Endothelial cell of umbilical vein (primary cell): ENCODE results near the gene TGM3.

ENCODE experiments used
- EZH2 ChIP-seq: IDR thresholded peaks from 2 replicates; pipeline ENCODE4 v1.6.1; 2012; ENCODE audit warnings: borderline replicate concordance, low read depth, mild to moderate bottlenecking, moderate library complexity, low read length, inconsistent platforms; ENCODE audit not compliant: severe bottlenecking
- JUN ChIP-seq: IDR thresholded peaks from 2 replicates; pipeline ENCODE4 v1.6.1; 2011; ENCODE audit warnings: borderline replicate concordance, low read depth; ENCODE audit not compliant: insufficient read length, insufficient read depth
- MYC ChIP-seq: IDR thresholded peaks from one replicate; pipeline ENCODE4 v1.6.1; 2011; ENCODE audit warnings: mild to moderate bottlenecking, low read depth, low read length
- POLR2A ChIP-seq: IDR thresholded peaks from 2 replicates; pipeline ENCODE4 v1.6.1; 2012; ENCODE audit warnings: low read depth, mild to moderate bottlenecking, control low read depth, low read length
- POLR2AphosphoS5 ChIP-seq: IDR thresholded peaks from 2 replicates; pipeline ENCODE4 v1.6.1; 2012; ENCODE audit warnings: low read depth, mild to moderate bottlenecking, control low read depth, low read length, moderate library complexity; ENCODE audit not compliant: insufficient read depth
- TF ChIP-seq, protein P1 (sequence below), 2 donors: IDR thresholded peaks; 1 replicate in 1 of 2; 2 replicates in 1 of 2; pipeline ENCODE4 v1.5.1; 2011; ENCODE audit warnings: low read length in 2 of 2, mild to moderate bottlenecking in 2 of 2, moderate library complexity in 2 of 2, control low read depth in 1 of 2, inconsistent platforms in 1 of 2, low read depth in 1 of 2; ENCODE audit not compliant: insufficient read depth in 1 of 2; ENCODE audit errors: extremely low read depth in 1 of 2
- TF ChIP-seq, protein P2 (sequence below): IDR thresholded peaks from 2 replicates; pipeline ENCODE4 v1.6.1; 2011; ENCODE audit not compliant: insufficient read depth, insufficient read length

DNA sequence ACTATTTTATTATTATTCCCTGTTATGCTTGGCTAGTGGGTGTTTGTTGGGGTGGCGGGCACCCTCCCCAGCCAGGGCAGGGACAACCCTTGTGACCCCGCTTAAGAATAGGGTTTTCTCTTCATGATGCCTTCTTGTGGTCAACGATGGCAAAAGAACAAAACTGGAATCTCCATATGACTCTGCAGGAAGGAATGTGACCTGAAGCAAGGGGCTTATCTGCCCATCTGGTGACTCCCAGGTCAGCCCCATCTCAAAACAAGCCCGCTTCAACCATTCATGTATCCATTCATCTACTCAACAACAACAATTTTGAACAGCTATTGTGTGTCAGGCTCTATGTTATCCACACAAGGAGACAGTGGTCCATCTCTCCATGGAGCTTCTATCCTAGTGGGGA is 54.0 kb downstream of the TGM3 start:
- TF ChIP-seq, protein P1, sequence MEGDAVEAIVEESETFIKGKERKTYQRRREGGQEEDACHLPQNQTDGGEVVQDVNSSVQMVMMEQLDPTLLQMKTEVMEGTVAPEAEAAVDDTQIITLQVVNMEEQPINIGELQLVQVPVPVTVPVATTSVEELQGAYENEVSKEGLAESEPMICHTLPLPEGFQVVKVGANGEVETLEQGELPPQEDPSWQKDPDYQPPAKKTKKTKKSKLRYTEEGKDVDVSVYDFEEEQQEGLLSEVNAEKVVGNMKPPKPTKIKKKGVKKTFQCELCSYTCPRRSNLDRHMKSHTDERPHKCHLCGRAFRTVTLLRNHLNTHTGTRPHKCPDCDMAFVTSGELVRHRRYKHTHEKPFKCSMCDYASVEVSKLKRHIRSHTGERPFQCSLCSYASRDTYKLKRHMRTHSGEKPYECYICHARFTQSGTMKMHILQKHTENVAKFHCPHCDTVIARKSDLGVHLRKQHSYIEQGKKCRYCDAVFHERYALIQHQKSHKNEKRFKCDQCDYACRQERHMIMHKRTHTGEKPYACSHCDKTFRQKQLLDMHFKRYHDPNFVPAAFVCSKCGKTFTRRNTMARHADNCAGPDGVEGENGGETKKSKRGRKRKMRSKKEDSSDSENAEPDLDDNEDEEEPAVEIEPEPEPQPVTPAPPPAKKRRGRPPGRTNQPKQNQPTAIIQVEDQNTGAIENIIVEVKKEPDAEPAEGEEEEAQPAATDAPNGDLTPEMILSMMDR (IDR thresholded peaks at IDR 0.05; ENCODE audit: extremely low read depth in 1 of 2, insufficient read depth in 1 of 2, low read depth in 1 of 2, low read length in 2 of 2), result no peak
- TF ChIP-seq EZH2, result no peak
- no peak for TF ChIP-seq MYC
- TF ChIP-seq, protein P2, sequence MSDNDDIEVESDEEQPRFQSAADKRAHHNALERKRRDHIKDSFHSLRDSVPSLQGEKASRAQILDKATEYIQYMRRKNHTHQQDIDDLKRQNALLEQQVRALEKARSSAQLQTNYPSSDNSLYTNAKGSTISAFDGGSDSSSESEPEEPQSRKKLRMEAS, result no peak
- TF ChIP-seq JUN, result no peak
- no peak for TF ChIP-seq POLR2A
- TF ChIP-seq POLR2AphosphoS5, result no peak
